ENCODE data around the gene UGT1A4.

The UGT1A4 gene

GRCh38 chr2:233686928-233687327 lies 31.6 kb upstream of the UGT1A4 start:
- H3K4me1 Mint-ChIP-seq = no peaks in the 10 kb centered on the region
- H3K27me3 Mint-ChIP-seq (ENCODE audit: low read depth) = peaks cover 5% of the 10 kb centered on the region
- no peak overlapping the region for H3K4me3 Mint-ChIP-seq
- H3K36me3 Mint-ChIP-seq (ENCODE audit: low read depth) = no peaks in the 10 kb centered on the region
- TF ChIP-seq CTCF (IDR thresholded peaks at IDR 0.05; ENCODE audit: unreplicated experiment in 3 of 3) = no peak
- H3K27ac Mint-ChIP-seq = no peak overlapping the region
- H3K9me3 Mint-ChIP-seq = no peaks in the 10 kb centered on the region

- Mint-ChIP-seq H3K36me3 (ENCODE audit: low read depth) (no peaks in the 10 kb centered on the region), H3K4me3 (no peak overlapping the region), H3K27me3 (ENCODE audit: low read depth) (peaks cover 5% of the 10 kb centered on the region), H3K4me1 (no peaks in the 10 kb centered on the region), H3K9me3 (no peaks in the 10 kb centered on the region), H3K27ac (no peak overlapping the region)
- TF ChIP-seq CTCF (IDR thresholded peaks at IDR 0.05; ENCODE audit: unreplicated experiment in 3 of 3) = no peak
Measured at GRCh38 chr2:233688341-233688740, 30.2 kb upstream of the UGT1A4 start.

- H3K9me3 Mint-ChIP-seq = no peaks in the 10 kb centered on the region
- H3K36me3 Mint-ChIP-seq (ENCODE audit: low read depth) = no peaks in the 10 kb centered on the region
- H3K27me3 Mint-ChIP-seq (ENCODE audit: low read depth) = peaks cover 5% of the 10 kb centered on the region
- no peak for TF ChIP-seq CTCF (IDR thresholded peaks at IDR 0.05; ENCODE audit: unreplicated experiment in 3 of 3)
- no peak overlapping the region for H3K27ac Mint-ChIP-seq
- no peak overlapping the region for H3K4me3 Mint-ChIP-seq
- no peaks in the 10 kb centered on the region for H3K4me1 Mint-ChIP-seq
Measured at GRCh38 chr2:233689031-233689430, 29.5 kb upstream of the UGT1A4 start.

- no peak for TF ChIP-seq CTCF (IDR thresholded peaks at IDR 0.05; ENCODE audit: unreplicated experiment in 3 of 3)
- H3K27ac Mint-ChIP-seq = no peak overlapping the region
- peaks cover 5% of the 10 kb centered on the region for H3K27me3 Mint-ChIP-seq (ENCODE audit: low read depth)
- no peak overlapping the region for H3K4me3 Mint-ChIP-seq
- no peaks in the 10 kb centered on the region for H3K36me3 Mint-ChIP-seq (ENCODE audit: low read depth)
- H3K9me3 Mint-ChIP-seq = no peaks in the 10 kb centered on the region
- no peaks in the 10 kb centered on the region for H3K4me1 Mint-ChIP-seq
Measured at GRCh38 chr2:233689501-233689900, 29.0 kb upstream of the UGT1A4 start.

- no peaks in the 10 kb centered on the region for H3K4me1 Mint-ChIP-seq
- H3K9me3 Mint-ChIP-seq = no peaks in the 10 kb centered on the region
- H3K27ac Mint-ChIP-seq = no peak overlapping the region
- no peak for TF ChIP-seq CTCF (IDR thresholded peaks at IDR 0.05; ENCODE audit: unreplicated experiment in 3 of 3)
- H3K27me3 Mint-ChIP-seq (ENCODE audit: low read depth) = peaks cover 5% of the 10 kb centered on the region
- no peaks in the 10 kb centered on the region for H3K36me3 Mint-ChIP-seq (ENCODE audit: low read depth)
- no peak overlapping the region for H3K4me3 Mint-ChIP-seq
Measured at GRCh38 chr2:233690444-233690843, 28.1 kb upstream of the UGT1A4 start.

Data from nephron (organoid).